Breast epithelium (tissue), 4 donors: ENCODE data around the gene TPRN. TPM values are rescaled to one million over a fixed set of nuclear protein-coding genes. Genes with fewer than 3 reads are reported as not detected.
"Not testable (repeated sequence)": the region's sequence is repeated elsewhere in the genome, so short reads cannot be mapped to it uniquely, and the experiment has no call there.

ENCODE experiments used
- DNase-seq, 2 donors: peaks; one replicate each; pipeline ENCODE4 v3.0.0-alpha.2; 2019; ENCODE audit warnings: low spot score in 2 of 2
- H3K27ac ChIP-seq, 2 donors: fragments of 200-600 bp; sonication (generic) in 1 of 2; one replicate each; pipeline ENCODE4 v1.5.1; 2016 to 2019; ENCODE audit warnings: mild to moderate bottlenecking in 1 of 2
- H3K27me3 ChIP-seq, 2 donors: fragments of 200-600 bp; sonication (generic) in 1 of 2; one replicate each; pipeline versions ENCODE4 v1.5.1 to v1.6.0; 2017 to 2019; ENCODE audit warnings: control low read depth in 1 of 2, mild to moderate bottlenecking in 1 of 2
- H3K36me3 ChIP-seq: fragments of 200-600 bp; one replicate; pipeline ENCODE4 v1.5.1; 2019
- H3K4me1 ChIP-seq, 2 donors: fragments of 200-600 bp; sonication (generic); one replicate each; pipeline ENCODE4 v1.5.1; 2016 to 2019; ENCODE audit warnings: control low read depth in 1 of 2
- H3K4me3 ChIP-seq, 3 donors: fragments of 200-600 bp; sonication (generic); 1 replicate in 2 of 3; 2 replicates in 1 of 3; pipeline ENCODE4 v1.5.1; 2016 to 2019; ENCODE audit warnings: mild to moderate bottlenecking in 3 of 3, moderate library complexity in 2 of 3
- H3K9me3 ChIP-seq, 2 donors: fragments of 200-600 bp; sonication (generic) in 1 of 2; one replicate each; pipeline ENCODE4 v1.5.1; 2016 to 2019; ENCODE audit warnings: control low read depth in 1 of 2
- POLR2A ChIP-seq: fragments of 450-650 bp; IDR thresholded peaks from one replicate; pipeline ENCODE4 v1.6.1; 2016; ENCODE audit warnings: antibody characterized with exemption, mild to moderate bottlenecking, moderate library complexity
- POLR2AphosphoS5 ChIP-seq, 3 donors: sonication (generic); formaldehyde crosslinking; IDR thresholded peaks; one replicate each; pipeline ENCODE4 v1.6.1; 2017; ENCODE audit warnings: antibody characterized with exemption in 3 of 3
- intact Hi-C: fragments of 100-400 bp; cut with DNase I; formaldehyde crosslinking; loops from one replicate; pipeline ENCODE4 v1.15.1; 2023; ENCODE audit warnings: low total_unique reads
- total RNA-seq, 3 donors: library from RNA; depleted of rRNA; stranded (reverse); fragments of >200 nt; gene quantifications; one replicate each; pipeline ENCODE4 v1.1.0, GENCODE V29; 2016
- TF ChIP-seq, protein P1 (sequence below), 3 donors: fragments of 450-650 bp; IDR thresholded peaks; one replicate each; pipeline ENCODE4 v1.5.1; 2016 to 2017; ENCODE audit warnings: antibody characterized with exemption in 3 of 3, mild to moderate bottlenecking in 3 of 3, moderate library complexity in 3 of 3

The TPRN gene
- total RNA-seq, 3 donors from 2014 or later: 4.0 to 9.2 (median 8.5) TPM

- intact Hi-C loops: no loop called here
- Histone ChIP-seq H3K36me3 (no peaks in the 10 kb centered on the region), H3K27ac (peak overlapping the region; percentile 83 to 99), H3K27me3 (no peaks in the 10 kb centered on the region), H3K9me3 (no peaks in the 10 kb centered on the region), H3K4me1 (peaks cover 5 to 19% of the 10 kb centered on the region in 2 donors), H3K4me3 (peak overlapping the region; percentile 71 to 98 (median 76))
- peak in 1 of 2 donors; percentile 51 for DNase-seq
- TF ChIP-seq, protein P1, sequence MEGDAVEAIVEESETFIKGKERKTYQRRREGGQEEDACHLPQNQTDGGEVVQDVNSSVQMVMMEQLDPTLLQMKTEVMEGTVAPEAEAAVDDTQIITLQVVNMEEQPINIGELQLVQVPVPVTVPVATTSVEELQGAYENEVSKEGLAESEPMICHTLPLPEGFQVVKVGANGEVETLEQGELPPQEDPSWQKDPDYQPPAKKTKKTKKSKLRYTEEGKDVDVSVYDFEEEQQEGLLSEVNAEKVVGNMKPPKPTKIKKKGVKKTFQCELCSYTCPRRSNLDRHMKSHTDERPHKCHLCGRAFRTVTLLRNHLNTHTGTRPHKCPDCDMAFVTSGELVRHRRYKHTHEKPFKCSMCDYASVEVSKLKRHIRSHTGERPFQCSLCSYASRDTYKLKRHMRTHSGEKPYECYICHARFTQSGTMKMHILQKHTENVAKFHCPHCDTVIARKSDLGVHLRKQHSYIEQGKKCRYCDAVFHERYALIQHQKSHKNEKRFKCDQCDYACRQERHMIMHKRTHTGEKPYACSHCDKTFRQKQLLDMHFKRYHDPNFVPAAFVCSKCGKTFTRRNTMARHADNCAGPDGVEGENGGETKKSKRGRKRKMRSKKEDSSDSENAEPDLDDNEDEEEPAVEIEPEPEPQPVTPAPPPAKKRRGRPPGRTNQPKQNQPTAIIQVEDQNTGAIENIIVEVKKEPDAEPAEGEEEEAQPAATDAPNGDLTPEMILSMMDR (IDR thresholded peaks at IDR 0.05): no peak
- peak in 1 of 3 donors; percentile 48 for TF ChIP-seq POLR2AphosphoS5 (IDR thresholded peaks at IDR 0.05)
Measured at GRCh38 chr9:137241490-137242268, 41.1 kb upstream of the TPRN start.

DNA sequence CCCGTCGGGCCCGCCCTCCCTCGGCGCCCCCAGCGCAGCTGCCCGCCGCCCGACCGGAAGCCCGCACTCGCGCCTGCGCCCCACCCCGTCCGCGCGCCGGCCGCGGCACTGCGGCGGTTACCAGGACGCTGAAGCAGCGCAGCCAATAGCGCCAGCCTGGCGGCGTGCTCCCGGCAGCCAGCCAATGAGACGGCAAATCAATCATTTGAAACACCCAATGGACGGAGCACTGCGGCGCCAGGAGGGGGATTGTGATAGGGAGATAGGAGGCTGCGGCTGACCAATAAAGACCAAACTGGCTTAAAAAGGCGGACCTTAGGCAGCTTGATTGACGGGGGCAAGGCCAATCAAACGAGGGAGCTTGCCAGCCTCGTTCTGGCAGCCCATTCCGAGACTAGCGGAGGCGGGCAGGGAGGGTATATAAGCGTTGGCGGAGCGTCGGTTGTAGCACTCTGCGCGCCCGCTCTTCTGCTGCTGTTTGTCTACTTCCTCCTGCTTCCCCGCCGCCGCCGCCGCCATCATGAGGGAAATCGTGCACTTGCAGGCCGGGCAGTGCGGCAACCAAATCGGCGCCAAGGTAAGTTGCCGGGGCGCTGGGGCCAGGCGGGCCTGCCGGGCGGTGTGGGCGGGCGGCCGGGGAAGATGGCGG lies 40.4 kb upstream of the TPRN start, which contains the start of gene TUBB4B:
TUBB4B (plus strand) TSS at position 447 of the 649 bp plus-strand sequence; CDS start at position 521, 74 bp downstream.
- peak; percentile 99 to 100 for DNase-seq
- TF ChIP-seq, protein P1 (IDR thresholded peaks at IDR 0.05): peak; percentile 3 to 31 (median 10)
- TF ChIP-seq POLR2A: peak; percentile 99
- TF ChIP-seq POLR2AphosphoS5 (IDR thresholded peaks at IDR 0.05): peak; percentile 100
- Histone ChIP-seq H3K36me3 (no peaks in the 10 kb centered on the region), H3K27me3 (peaks cover 0 to under 1% of the 10 kb centered on the region in 2 donors), H3K4me3 (peak within 1 kb of the TSS; percentile 71 to 98 (median 76)), H3K9me3 (no peaks in the 10 kb centered on the region), H3K4me1 (peaks cover 5 to 26% of the 10 kb centered on the region in 2 donors), H3K27ac (peak within 1 kb of the TSS; percentile 91 to 99)
- intact Hi-C loops: no loop called here

DNA sequence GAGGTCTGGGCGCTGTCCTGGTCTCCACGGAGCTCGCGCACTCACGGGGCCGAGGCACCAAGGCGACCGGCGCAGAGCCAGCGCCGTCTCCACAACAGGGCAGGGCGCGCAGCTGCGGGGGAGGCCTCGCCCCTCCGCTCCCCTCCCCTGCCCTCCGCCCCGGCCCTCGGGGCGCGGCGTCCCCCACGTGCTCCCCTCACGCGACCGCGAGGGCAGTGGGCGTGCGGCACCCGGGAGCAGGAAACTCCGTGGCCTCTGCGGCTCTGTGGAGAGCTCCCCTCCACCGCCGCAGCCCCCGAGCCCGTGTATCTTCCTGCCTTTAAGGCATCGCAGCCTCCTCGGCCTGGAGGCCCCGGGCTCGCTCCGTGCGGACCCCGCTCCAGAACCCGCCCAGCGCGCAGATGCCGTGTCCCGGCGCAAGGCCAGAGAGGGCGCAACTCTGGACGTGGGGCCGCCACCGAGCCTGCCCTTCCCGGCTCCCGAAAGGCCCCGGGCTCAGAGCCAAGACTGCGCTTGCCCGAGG lies 39.8 kb upstream of the TPRN start:
- H3K27me3 ChIP-seq: peaks cover 2 to 6% of the 10 kb centered on the region in 2 donors
- peaks cover 5 to 28% of the 10 kb centered on the region in 2 donors for H3K4me1 ChIP-seq
- intact Hi-C loops: no loop called here
- H3K36me3 ChIP-seq: no peaks in the 10 kb centered on the region
- peak; percentile 72 to 79 for DNase-seq
- no peaks in the 10 kb centered on the region for H3K9me3 ChIP-seq
- H3K27ac ChIP-seq: peak overlapping the region; percentile 91 to 97
- peak; percentile 20 to 75 (median 44) for TF ChIP-seq POLR2AphosphoS5 (IDR thresholded peaks at IDR 0.05)
- TF ChIP-seq POLR2A: peak; percentile 34
- TF ChIP-seq, protein P1 (IDR thresholded peaks at IDR 0.05): no peak
- H3K4me3 ChIP-seq: peak overlapping the region; percentile 65 to 98 (median 71)

GRCh38 chr9:137239541-137240200 lies 39.1 kb upstream of the TPRN start:
- Histone ChIP-seq H3K27me3 (peaks cover 6 to 13% of the 10 kb centered on the region in 2 donors), H3K27ac (peak overlapping the region; percentile 91 to 97), H3K4me1 (peaks cover 5 to 28% of the 10 kb centered on the region in 2 donors), H3K4me3 (peak overlapping the region; percentile 65 to 98 (median 71))
- H3K36me3 ChIP-seq, DNase-seq, H3K9me3 ChIP-seq: not testable (repeated sequence)
- intact Hi-C loops: loop anchor here (10.0 kb wide), 1 partner anchor 125 kb away; the partner anchor contains the start of gene DPP7
